ENCODE data around the gene ATF3.

ATF3 gene
- 30.4 reads per million, percentile 56 among the genes with 10 or more reads in this experiment for total RNA-seq

GRCh38 chr1:212608392-212608958 is at the start of gene ATF3:
ATF3 (plus strand) TSS chr1:212608761; CDS start chr1:212615022, 6,261 bp downstream.
- DNase-seq, result peak; percentile 67

- no peak for DNase-seq
These were observed 48.6 kb upstream of the ATF3 start for GRCh38 chr1:212559929-212560328.

GRCh38 chr1:212560933-212561460 is 47.6 kb upstream of the ATF3 start:
- no peak for DNase-seq

GRCh38 chr1:212561501-212561931 is 47.0 kb upstream of the ATF3 start:
- DNase-seq, result no peak

GRCh38 chr1:212562771-212563170 is 45.8 kb upstream of the ATF3 start:
- no peak for DNase-seq

GRCh38 chr1:212565079-212565478 is 43.5 kb upstream of the ATF3 start:
- DNase-seq, result no peak

- DNase-seq, result no peak
These were observed 42.8 kb upstream of the ATF3 start for GRCh38 chr1:212565571-212566305.

GRCh38 chr1:212566522-212567479 is 41.8 kb upstream of the ATF3 start:
- peak; percentile 34 for DNase-seq

GRCh38 chr1:212567638-212568037 is 40.9 kb upstream of the ATF3 start:
- DNase-seq, result no peak

GRCh38 chr1:212568978-212569537 is 39.5 kb upstream of the ATF3 start:
- DNase-seq, result no peak

GRCh38 chr1:212574732-212575131 is 33.8 kb upstream of the ATF3 start:
- no peak for DNase-seq

GRCh38 chr1:212575333-212575732 is 33.2 kb upstream of the ATF3 start:
- no peak for DNase-seq

- no peak for DNase-seq
These were observed 30.5 kb upstream of the ATF3 start for GRCh38 chr1:212578041-212578440.

GRCh38 chr1:212581034-212581433 is 27.5 kb upstream of the ATF3 start:
- DNase-seq, result no peak

- no peak for DNase-seq
These were observed 26.3 kb upstream of the ATF3 start for GRCh38 chr1:212582291-212582690.

GRCh38 chr1:212582808-212583615 is 25.5 kb upstream of the ATF3 start:
- DNase-seq, result no peak

- DNase-seq, result no peak
These were observed 24.9 kb upstream of the ATF3 start for GRCh38 chr1:212583643-212584042.

- DNase-seq, result no peak
These were observed 24.3 kb upstream of the ATF3 start for GRCh38 chr1:212584092-212584886.

GRCh38 chr1:212585210-212585609 is 23.4 kb upstream of the ATF3 start:
- no peak for DNase-seq

- DNase-seq, result no peak
These were observed 22.1 kb upstream of the ATF3 start for GRCh38 chr1:212586206-212587015.
